AG04450 (cell line): ENCODE results near the gene LIN28B. TPM values are rescaled to one million over a fixed set of nuclear protein-coding genes. Genes with fewer than 3 reads are reported as not detected.
"Not testable (repeated sequence)": the region's sequence is repeated elsewhere in the genome, so short reads cannot be mapped to it uniquely, and the experiment has no call there.

Experiments used
- CTCF ChIA-PET: fragments of 300-600, 350-600 bp; formaldehyde crosslinking; extraction: SDS; loops from one replicate; lab custom pipeline; 2022; ENCODE audit warnings: antibody characterized with exemption, inconsistent platforms; lab: Charles Lee
- POLR2A ChIA-PET: fragments of 350-600 bp; formaldehyde crosslinking; extraction: SDS; loops from one replicate; lab custom pipeline; 2021; ENCODE audit warnings: antibody characterized with exemption, inconsistent platforms; lab: Yijun Ruan, JAX
- DNase-seq: peaks from one replicate; pipeline ENCODE4 v3.0.0-alpha.2; 2011; ENCODE audit warnings: low read depth, low spot score
- H3K27ac ChIP-seq: one replicate; pipeline ENCODE4 v1.5.1; 2012; ENCODE audit warnings: low read depth, low read length, control low read depth
- H3K27me3 ChIP-seq: one replicate; pipeline ENCODE4 v1.6.0; 2012; ENCODE audit warnings: low read length; ENCODE audit not compliant: control insufficient read depth, insufficient read depth
- H3K4me3 ChIP-seq: 2 replicates; pipeline ENCODE4 v1.5.1; 2011; ENCODE audit warnings: mild to moderate bottlenecking, low read depth, low read length, control low read depth
- H3K9me3 ChIP-seq: 2 replicates; pipeline ENCODE4 v1.5.1; 2012; ENCODE audit warnings: low read length; ENCODE audit not compliant: control insufficient read depth, insufficient read depth
- CTCF ChIP-seq: IDR thresholded peaks from 2 replicates; pipeline ENCODE4 v1.5.1; 2011; ENCODE audit warnings: low read depth, low read length, control low read depth, inconsistent platforms
- polyA plus RNA-seq: library from polyadenylated mRNA; depleted of rRNA; stranded (reverse); fragments of >200 nt; gene quantifications from 2 replicates; pipeline ENCODE4 v1.2.3, GENCODE V29; 2011

LIN28B gene
- polyA plus RNA-seq, 1 experiment, result not detected

- CTCF ChIA-PET, result no interaction called here
- POLR2A ChIA-PET, result no interaction called here
- no peak overlapping the region for H3K4me3 ChIP-seq
- peaks cover 47% of the 10 kb centered on the region for H3K27me3 ChIP-seq
- no peak overlapping the region for H3K27ac ChIP-seq
- TF ChIP-seq CTCF, result no peak
- DNase-seq, result no peak
- no peaks in the 10 kb centered on the region; the same call in 1 of the 2 replicates for H3K9me3 ChIP-seq
Observed at GRCh38 chr6:104952911-104953399, 4.0 kb upstream of the LIN28B start.

GRCh38 chr6:104953400-104954189, 3.3 kb upstream of the LIN28B start:
- H3K4me3 ChIP-seq, H3K27ac ChIP-seq, POLR2A ChIA-PET, H3K9me3 ChIP-seq, DNase-seq, CTCF ChIA-PET: not testable (repeated sequence)
- H3K27me3 ChIP-seq, result peaks cover 54% of the 10 kb centered on the region

- Histone ChIP-seq H3K27ac (no peak overlapping the region), H3K27me3 (peaks cover 58% of the 10 kb centered on the region), H3K4me3 (no peak overlapping the region), H3K9me3 (no peaks in the 10 kb centered on the region; the same call in 1 of the 2 replicates)
- DNase-seq, result no peak
- ChIA-PET CTCF (no interaction called here), POLR2A (no interaction called here)
- no peak for TF ChIP-seq CTCF
Observed at GRCh38 chr6:104954190-104954797, 2.6 kb upstream of the LIN28B start.

- TF ChIP-seq CTCF, result no peak
- ChIA-PET POLR2A (no interaction called here), CTCF (no interaction called here)
- H3K27me3 ChIP-seq, result peaks cover 62% of the 10 kb centered on the region
- DNase-seq, result no peak
- H3K9me3 ChIP-seq, result no peaks in the 10 kb centered on the region; the same call in 1 of the 2 replicates
- no peak overlapping the region for H3K27ac ChIP-seq
- H3K4me3 ChIP-seq, result no peak overlapping the region
Observed at GRCh38 chr6:104955491-104955890, 1.4 kb upstream of the LIN28B start.

GRCh38 chr6:104955927-104956730, 778 bp upstream of the LIN28B start:
- peaks cover 62% of the 10 kb centered on the region for H3K27me3 ChIP-seq
- H3K4me3 ChIP-seq, result no peak overlapping the region
- CTCF ChIA-PET, result no interaction called here

More at GRCh38 chr6:104955927-104956730, 778 bp upstream of the LIN28B start:
- Histone ChIP-seq H3K27ac (no peak overlapping the region), H3K9me3 (no peaks in the 10 kb centered on the region; the same call in 1 of the 2 replicates)
- POLR2A ChIA-PET, result no interaction called here
- TF ChIP-seq CTCF, result no peak
- no peak for DNase-seq
